Activated gamma-delta T cell treated with anti-CD3 and anti-CD28 coated beads, Interleukin-2, amount 50 U/mL, for 16 hours (primary cell): ENCODE results near the gene ATOX1.
"Not testable (repeated sequence)": the region's sequence is repeated elsewhere in the genome, so short reads cannot be mapped to it uniquely, and the experiment has no call there.

Source experiments
- DNase-seq: peaks from one replicate; pipeline ENCODE4 v3.0.0-alpha.2; 2020; ENCODE audit warnings: low read depth

The ATOX1 gene, protein sequence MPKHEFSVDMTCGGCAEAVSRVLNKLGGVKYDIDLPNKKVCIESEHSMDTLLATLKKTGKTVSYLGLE

DNA sequence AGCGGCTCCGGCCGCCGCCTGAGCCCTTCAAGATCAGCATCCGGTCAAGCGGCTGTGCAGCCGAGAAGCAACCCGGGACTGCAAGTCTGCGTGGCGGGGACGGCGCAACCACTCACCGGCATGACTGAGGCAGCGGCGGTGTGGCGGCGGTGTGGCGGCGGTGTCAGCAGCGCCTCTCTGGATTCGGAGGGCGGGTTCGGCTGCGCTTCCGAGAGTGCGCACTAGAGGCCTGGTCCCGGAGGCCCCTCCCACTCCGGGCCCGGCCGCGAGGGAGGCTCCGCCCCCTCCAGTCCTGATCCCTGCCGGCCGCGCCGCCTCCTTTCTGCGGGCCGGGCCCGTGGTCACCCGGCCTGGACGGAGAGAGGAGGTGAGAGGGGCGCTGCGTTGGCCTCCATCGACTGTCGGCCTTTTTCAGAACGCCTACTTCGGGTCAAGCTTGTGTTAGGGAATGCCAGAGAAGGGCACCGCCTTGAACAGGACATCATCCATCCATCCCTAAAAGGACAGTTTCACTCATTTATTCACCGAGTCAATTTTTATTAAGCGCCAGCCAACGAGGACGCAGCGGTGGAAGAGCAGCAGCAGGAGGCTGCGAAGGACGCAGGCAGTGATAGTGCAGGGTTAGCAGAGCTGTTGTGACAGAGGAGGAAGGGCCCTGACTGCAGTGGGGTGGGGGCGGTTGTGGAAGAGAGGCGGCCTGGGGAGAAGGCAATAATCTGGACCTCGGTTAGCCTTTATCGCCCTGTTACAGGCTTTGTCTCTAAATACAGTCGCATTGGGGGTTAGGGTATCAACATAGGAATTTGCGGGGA lies at the start of gene ATOX1:
Gene ATOX1 (minus strand): TSS at position 202 of the 812 bp plus-strand sequence. CDS start 80 bp downstream, at position 122.
- DNase-seq, result peak; percentile 82

DNA sequence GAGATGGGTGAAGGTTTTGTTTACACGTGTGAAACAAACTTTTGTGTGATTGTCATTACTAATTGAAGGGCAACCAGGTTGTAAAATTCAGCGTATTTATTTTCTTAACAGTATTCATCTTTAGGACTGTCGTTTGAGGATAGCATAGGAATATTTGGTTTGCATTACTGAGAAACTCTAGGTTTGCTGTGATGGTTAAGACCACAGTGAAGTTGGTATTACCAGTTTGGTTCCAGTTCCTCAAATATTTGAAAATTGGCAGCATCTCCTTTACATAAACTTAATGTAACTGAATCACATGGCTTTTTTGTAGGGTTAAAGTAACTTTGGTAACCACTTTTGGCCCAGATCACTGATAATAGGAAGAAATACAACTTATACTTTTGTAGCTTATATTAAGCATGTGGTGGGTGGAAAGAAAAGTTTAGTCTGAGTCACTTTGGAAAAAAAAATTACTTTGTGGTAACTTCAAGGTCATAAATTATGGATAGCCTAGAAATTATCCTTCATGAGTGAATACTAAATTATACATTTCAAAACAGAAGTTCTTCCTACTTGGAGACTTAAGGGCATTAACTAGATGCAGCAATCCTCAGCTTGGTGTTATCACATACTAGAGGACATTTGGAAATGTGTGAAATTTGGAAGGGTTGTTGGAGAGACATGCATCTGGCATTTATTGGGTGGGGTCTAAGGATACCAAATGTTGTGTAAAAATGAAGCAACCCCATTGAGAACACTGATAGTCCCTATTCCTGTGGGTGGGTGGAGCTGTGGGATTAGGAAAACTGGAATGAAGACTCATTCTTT lies 47.2 kb upstream of the ATOX1 start:
- DNase-seq, result no peak

DNA sequence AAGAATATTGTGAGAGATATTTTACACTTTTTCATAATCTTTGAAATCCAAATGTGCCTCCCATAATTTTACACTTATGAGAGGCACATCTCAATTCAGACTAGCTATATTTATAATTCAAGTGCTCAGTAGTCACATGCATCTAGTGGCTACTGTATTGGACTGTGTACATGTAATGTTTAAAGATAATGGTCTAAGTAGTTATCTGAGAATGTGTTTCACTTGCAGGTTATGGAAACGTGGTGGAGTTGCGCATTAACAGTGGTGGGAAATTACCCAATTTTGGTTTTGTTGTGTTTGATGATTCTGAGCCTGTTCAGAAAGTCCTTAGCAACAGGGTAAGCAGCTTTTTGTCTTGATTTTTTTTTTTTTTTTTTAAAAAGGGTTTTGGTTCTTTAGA lies 42.1 kb upstream of the ATOX1 start:
- no peak for DNase-seq

DNA sequence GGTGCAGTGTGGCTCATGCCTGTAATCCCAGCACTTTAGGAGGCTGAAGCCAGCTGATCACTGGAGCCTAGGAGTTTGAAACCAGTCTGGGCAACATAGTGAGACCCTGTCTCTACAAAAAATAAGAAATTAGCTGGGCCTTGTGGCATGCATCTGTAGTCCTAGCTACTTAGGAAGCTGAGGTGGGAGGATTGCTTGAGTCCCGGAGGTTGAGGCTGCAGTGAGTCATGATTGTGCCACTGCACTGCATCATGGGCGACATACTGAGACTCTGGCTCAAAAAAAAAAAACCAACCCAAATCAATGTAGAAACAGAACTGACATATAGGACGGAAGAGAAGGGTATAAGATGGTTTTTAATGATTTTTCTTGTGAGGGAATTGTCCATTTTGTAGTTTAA lies 41.0 kb upstream of the ATOX1 start:
- DNase-seq, result no peak

DNA sequence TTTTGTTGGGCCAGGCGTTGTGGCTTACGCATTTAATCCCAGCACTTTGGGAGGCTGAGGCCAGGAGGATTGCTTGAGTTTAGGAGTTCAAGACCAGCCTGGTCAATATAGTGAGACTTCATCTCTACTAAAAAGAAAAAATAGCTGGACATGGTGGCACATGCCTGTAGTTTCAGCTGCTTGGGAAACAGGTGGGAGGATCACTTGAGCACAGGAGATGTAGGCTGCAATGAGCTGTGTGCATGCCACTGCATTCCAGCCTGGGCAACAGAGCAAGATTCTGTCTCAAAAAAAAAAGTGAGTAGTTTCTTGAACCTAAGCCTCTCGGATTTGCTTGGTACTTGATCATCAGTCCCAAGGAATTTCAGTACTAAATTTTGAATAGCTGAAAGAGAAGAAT lies 40.2 kb upstream of the ATOX1 start:
- DNase-seq, result no peak

DNA sequence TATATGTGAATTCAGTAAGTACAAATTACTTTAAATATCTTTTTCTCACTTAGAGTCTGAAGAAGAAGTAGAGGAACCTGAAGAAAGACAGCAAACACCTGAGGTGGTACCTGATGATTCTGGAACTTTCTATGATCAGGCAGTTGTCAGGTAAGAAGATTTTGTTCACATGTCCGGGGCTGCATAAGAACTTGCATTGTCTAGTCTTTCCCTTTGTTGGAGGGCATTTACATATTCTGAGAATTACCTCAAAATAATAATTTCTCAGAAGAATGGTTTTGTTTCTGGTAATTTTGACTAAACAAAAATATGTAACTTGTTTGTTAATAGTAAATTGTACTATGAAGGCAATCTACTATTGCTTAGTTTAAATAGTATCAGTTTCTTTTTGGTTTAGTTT lies 37.0 kb upstream of the ATOX1 start:
- DNase-seq, result no peak

DNA sequence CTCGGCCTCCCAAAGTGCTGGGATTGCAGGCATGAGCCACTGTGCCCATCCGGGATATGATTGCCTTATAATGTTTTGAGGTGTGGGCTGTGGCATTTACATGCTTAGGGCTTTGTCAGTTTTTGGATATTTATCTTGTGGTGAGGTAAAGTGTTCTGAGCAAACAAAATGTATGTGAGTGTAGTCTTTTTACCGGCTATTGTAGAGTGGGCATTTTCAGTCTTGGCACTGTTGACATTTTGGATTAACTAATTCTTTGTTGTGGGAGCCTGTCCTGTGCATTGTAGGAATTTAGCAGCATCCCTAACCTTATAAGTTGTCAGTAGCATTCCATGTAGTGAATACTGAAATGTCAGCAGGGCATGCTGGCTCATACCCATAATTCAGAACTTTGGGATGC lies 34.9 kb upstream of the ATOX1 start:
- DNase-seq, result no peak

DNA sequence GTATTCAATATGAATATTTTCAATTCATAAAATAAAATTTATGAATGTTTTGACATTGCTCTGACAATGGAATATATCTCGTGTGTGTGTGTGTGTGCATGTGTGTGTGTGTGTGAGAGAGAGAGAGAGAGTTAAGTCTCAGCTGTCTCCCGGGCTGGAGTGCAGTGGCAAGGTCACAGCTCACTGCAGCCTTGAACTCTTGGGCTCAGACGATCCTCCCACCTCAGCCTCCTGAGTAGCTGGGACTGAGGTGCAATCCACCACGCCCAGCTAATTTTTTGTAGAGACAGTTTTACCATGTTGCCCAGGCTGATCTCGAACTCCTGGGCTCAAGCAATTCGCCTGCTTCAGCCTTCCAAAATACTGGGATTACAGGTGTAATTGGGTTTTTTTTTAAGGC lies 29.4 kb upstream of the ATOX1 start:
- DNase-seq, result no peak

DNA sequence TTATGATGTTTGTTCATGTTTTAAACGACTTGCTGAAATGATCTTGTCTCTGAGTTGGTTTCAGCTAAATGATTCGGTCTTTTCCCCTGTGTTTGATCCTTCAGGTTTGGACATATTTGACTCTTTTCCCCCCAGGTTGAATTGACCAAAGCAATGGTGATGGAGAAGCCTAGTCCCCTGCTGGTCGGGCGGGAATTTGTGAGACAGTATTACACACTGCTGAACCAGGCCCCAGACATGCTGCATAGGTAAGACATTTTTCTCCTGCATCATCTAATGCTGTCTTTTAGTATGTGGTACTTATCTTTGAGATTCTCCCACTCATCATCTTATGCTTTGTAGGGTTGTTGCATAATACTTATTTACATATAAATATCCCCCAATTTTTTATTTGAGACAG lies 28.0 kb upstream of the ATOX1 start:
- DNase-seq, result no peak

DNA sequence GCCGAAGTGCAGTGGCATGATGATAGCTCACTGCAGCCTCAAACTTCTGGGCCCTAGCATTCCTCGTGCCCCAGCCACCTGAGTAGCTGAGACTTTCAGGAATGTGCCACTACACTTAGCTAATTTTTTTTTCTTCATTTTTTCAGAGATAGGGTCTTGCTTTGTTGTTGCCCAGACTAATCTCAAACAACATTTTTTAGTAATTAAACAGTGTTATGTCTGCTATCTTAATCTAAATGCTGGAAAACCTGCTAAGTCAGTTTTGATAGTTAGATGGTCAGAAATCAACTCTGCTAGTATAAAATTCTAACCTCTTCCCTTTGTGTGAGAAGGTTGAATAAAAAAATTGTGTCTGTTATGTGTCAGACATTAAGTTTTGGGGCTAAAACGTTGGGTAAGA lies 25.7 kb upstream of the ATOX1 start:
- no peak for DNase-seq

DNA sequence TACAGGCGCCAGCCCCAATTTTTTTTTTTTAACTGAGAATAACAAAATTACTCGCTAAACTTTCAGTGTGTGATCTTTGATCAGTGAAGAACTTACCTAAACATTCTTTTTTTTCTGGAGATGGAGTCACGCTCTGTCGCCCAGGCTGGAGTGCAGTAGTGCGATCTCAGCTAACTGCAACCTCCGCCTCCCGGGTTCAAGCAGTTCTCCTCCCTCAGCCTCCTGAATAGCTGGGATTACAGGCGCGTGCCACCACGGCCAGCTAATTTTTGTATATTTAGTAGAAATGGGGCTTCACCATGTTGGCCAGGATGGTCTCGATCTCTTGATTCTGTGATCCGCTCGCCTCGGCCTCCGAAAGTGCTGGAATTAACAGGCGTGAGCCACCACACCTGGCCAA lies 25.2 kb upstream of the ATOX1 start:
- not testable (repeated sequence) for DNase-seq

DNA sequence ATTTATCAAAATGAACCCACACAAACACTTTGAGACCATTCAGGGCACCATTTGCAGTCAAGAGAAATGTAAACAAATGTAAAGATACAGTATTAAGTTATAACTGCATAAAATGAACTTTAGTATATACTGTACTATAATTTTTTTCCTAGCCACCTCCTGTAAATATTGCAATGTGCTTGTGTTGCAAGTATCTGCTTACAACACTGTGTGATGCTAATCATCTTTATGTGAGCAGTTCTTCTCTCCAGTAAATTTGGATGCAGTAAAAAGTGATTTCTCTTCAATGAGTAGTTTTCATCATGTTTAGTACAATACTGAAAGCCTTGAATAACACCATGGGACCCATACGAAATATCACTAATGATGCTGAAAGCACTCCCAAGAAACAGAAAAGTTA lies 22.8 kb upstream of the ATOX1 start:
- no peak for DNase-seq

DNA sequence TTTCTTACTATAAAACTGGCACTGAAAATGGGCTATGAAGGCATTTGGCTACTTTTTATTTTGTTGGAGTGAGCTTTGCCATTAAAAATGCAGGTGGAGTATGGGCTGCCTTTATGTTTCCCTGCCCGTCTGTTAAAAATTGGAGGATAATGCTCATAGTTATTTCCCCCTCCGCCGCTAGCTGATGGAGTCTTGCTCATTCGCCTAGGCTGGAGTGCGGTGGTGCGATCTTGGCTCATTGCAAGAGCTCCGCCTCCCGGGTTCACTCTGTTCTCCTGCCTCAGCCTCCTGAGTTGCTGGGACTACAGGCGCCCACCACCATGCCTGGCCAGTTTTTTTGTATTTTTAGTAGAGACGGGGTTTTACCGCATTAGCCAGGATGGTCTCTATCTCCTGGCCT lies 21.9 kb upstream of the ATOX1 start:
- DNase-seq, result no peak

DNA sequence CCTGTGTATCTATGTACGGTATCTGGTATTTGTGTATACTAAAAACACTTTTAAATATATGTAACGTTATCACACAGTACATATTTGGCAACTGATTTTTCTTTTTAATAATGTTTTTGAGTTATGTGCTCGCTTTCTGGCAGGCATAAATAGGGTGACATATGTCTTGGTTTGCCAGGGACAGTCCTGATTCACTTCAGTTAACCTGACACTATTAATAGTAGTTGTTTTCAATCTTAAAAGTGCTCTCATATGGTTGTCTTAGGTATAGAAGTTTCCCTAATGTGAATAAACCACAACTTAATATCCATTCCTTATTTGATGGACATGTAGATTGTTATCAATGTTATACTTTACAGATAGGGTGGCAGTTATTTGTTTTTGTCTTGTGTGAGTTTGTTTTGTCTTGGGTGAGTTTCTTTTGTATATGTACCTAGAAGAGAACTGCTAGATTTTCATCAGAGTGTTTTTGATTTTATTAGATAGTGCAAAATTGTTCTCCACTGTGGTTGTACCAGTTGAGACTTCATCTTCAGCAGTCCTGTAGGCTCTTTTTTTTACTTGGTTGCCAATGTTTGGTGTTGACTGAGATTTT lies 21.2 kb upstream of the ATOX1 start:
- no peak for DNase-seq

DNA sequence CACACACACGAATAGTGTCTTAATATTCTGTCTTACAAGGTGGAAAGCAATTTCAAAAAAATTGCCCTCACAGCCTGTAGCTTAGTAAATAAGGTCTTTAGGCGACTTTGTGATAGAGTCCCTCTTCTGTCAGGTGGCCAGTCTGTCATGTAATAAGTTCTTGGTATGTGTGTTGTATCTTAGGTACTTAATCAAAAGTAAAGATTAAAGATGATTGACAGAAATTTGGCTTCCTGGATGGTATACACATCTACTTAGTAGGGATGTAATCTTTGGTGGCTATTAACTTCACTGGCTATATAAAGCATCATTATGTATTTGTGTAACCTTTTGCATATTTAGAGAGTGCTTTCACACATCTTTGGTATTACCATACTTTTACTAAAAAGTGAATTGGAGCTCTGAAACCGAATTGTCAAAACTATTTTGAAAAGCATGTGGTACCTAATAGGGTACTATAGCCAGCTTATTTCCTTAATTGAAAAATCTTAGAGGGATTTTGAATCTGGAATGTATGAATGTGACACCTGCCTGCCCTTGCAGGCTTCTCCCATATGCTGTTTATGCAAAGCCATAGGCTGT lies 16.7 kb upstream of the ATOX1 start:
- DNase-seq, result no peak

DNA sequence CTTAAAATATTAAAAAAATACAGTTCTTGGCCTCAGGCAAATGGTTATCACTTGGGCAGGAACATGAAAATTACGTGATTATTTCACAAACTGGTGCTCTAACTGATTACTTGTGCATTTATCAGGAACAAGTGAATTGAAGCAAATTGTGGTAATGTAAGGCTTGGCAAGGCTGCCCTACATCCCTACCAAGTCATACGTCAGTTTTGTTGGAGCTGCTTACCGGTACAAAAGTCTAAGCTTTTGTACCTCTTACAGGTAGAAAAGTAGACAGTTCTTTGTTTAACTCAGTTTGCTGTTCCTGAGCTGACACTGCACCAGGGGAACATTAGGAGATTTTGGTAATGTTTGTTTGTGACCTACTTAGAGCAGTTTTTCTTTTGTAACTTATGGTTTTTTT lies 15.5 kb upstream of the ATOX1 start:
- DNase-seq, result no peak

DNA sequence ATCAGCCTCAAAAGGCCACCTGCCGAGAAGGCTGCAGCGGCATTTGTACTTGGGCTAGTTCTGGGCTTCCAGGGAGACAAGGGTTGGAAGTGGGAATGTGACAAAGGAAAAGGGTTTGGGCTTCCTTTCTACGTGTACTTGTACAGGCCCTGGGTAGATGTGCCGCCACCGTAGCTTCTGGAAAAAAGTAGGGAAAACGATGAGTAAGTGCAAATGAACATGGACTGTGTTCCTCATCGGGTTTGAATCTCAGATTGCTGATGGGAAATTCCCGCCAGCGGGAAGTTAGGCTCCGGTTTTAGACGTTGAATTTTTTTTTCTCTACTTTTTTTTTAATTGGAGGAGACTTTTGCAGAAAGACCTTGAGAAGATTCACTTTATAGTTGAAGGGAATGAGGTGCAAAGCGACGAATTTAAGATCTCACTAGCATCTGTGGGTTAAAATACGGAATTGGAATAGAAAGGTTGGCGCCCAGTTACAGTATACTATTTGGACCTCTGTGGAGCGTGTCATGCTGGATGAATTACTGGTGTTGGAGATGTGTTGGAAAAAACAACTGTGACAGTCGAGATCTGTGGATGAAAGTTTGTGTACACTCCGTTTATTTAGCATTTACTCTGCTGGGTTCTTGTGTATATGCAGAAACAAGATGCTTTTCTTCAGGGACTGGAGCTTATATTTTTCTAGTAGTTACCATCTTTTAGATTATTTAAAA lies 14.6 kb upstream of the ATOX1 start:
- DNase-seq, result no peak

DNA sequence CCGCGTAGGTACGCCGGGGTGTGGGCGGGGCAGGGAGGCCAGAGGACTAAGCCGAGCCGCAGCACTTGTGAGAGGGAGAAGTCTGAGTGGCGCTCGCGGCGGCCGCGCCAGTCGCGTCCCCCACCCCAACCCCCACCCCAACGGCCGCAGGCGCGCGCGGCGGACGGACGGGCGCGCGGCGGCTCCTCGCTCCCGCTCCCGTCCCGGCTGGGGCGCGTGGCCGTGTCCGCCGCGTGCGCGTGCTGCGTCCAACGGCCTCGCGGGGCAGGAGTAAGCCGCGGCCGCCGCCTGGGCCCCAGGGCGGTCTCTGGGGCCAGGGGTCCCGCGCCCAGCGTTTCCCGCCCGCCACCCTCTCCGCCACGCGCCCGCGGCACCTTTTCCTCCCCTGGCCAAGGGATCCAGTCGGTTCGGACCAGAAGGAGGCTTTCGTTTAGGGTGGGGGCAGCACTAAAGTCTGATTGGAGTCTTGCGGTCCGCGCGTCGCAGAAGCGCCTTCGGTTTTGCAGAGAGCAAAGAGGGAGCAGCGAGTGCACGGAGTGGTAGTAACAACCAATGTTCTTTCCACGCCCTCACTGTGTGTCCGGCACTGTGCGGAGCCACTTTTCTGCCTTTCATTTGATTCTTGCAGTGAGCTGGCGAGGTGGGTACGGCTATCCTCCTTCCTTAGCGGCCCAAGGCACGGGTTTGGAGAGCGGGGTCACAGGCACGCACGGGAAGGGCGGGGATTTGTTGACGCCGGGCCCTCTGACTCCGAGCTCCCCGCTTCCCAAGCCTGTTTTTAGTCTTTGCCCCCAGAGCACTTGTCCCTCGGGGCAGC lies 13.8 kb upstream of the ATOX1 start:
- DNase-seq, result peak; percentile 23

DNA sequence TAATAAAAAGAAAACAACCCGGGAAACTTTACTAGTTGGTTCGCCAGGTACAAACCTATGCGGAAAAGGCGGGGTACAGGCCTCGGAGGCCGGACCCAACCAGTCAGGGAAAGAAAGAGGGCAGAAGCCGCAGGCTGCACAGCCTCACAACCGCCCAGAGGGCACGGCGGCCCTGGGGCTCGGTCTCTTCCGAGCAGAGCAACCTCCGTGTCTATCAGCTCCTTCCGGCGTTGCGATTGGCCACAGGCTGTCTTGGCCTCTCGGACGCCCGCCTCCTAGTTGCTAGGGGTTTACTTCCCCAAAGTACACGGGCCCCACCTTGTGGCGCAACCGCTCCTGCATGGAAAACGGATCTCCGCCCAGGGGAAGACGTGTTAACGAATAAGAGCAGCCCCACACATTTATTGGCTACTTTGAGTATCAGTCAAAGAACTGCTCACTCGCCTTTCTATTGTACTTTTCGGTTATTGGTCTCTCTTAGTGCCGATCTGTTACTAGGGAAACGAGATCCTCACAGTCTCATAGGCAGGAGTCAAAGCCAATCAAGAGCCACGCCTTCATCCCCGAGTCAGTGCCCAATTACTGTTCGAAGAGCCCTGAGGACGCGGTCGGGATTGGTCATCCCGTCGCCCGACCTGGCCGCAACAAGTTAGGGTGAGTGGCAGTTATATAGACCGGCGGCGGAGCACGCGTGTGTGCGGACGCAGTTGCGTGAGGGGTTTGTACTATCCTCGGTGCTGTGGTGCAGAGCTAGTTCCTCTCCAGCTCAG lies 13.0 kb upstream of the ATOX1 start, which contains the start of gene G3BP1:
Gene G3BP1 (plus strand): TSS at position 696 of the 770 bp plus-strand sequence. CDS start 14,667 bp downstream, outside the sequence.
- DNase-seq, result peak; percentile 99
